HPDE6-E6E7 (cell line): ENCODE results near the gene ANKFY1.

Source experiments
- DNase-seq: peaks from one replicate; pipeline ENCODE4 v3.0.0; 2011; ENCODE audit warnings: missing footprints; ENCODE audit errors: extremely low spot score

Gene ANKFY1

DNA sequence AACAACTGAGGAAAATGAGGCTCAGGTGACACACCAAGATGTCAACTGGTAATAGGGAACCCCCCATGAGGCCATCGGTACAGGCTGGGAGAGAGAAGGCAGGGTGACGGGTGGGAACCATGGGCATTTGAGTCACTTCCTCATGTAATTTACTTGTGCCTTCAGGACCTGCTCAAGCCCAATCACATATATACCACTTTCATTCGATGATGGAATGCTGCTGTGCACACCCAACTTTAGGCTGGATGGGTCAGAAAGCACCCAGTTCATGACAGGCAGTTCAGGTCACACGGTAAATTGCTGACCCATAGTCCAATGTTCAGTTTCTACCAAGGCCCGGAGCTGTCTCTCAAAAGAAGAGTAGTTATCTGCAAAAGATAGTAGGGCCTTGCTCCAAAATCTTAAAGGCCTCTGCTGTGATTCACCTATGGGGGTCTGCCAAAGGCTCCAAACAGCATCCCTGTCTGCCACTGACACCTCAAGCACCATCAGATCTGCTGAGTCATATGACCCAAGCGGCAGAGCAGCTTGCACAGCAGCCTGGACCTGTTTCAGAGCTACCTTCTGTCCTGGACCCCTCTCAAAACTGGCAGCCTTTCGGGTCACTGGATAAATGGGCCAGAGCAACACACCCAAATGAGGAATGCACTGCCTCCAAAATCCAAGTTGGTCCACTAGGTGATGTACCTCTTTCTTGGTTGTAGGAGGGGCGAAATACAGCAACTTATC is 145.6 kb downstream of the ANKFY1 start:
- no peak for DNase-seq

DNA sequence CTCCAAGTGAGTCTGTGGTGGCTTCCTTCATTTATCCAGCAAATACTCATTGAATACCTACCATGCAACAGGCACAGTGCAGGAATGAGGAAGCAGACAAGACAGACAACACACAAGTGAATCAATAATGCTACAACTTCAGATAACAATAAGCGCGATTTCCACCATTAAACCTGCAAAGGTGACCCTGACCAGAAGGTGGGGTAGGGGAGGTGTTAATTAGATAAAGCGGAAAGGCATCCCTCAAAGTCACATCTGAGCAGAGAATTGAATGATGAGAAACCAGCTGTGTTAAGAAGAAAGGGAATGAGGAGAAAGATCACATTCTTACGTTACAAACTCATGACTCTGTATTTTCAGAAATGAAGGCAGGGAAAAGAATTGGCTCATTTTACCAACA is 147.3 kb downstream of the ANKFY1 start:
- no peak for DNase-seq
